Activated CD8-positive, alpha-beta T cell treated with anti-CD3 and anti-CD28 coated beads, Interleukin-2, amount 10 ng/mL, durations not matched to agents 7 days and 5 days (primary cell): ENCODE data around the gene STX11. TPM values are rescaled to one million over a fixed set of nuclear protein-coding genes. Genes with fewer than 3 reads are reported as not detected.
A peak's percentile ranks its signal among the peaks of the same experiment; 100 is the strongest.

Source experiments
- ATAC-seq: fragments of 150-1000 bp; cut with Tn5 transposase; one replicate; pipeline ENCODE4 v1.10.0; 2021; ENCODE audit warnings: moderate library complexity
- CTCF ChIA-PET: fragments of 350-600 bp; sonication (Branson Sonifier 250); formaldehyde crosslinking; loops from one replicate; lab custom pipeline; 2021; ENCODE audit warnings: antibody characterized with exemption; lab: Charles Lee
- POLR2A ChIA-PET: fragments of 350-600 bp; sonication (Branson Sonifier 250); formaldehyde crosslinking; loops from one replicate; lab custom pipeline; 2021; ENCODE audit warnings: antibody characterized with exemption; lab: Charles Lee
- DNase-seq: peaks from one replicate; pipeline ENCODE4 v3.0.0-alpha.2; 2020
- H3K27ac Mint-ChIP-seq: one replicate; pipeline ENCODE4 v1.8.0; 2021; ENCODE audit warnings: mild to moderate bottlenecking, mixed read lengths
- H3K27me3 Mint-ChIP-seq: one replicate; pipeline ENCODE4 v1.8.0; 2021; ENCODE audit warnings: low read depth, mixed read lengths
- H3K36me3 Mint-ChIP-seq: one replicate; pipeline ENCODE4 v1.8.0; 2021; ENCODE audit warnings: low read depth, mixed read lengths
- H3K4me1 Mint-ChIP-seq: one replicate; pipeline ENCODE4 v1.8.0; 2021; ENCODE audit warnings: low read depth, mixed read lengths
- H3K4me3 Mint-ChIP-seq: one replicate; pipeline ENCODE4 v1.8.0; 2021; ENCODE audit warnings: mild to moderate bottlenecking, mixed read lengths
- H3K9me3 Mint-ChIP-seq: one replicate; pipeline ENCODE4 v1.8.0; 2022; ENCODE audit warnings: mixed read lengths; ENCODE audit not compliant: insufficient read depth
- total RNA-seq, 2 experiments: library from RNA; stranded (reverse); gene quantifications; one replicate each; pipeline ENCODE4 v1.2.3, GENCODE V29; 2021

STX11 gene
- total RNA-seq, 2 experiments from 2014 or later, result 13.9 to 14.1 TPM

GRCh38 chr6:144190593-144190992, 40.3 kb downstream of the STX11 start:
- ChIA-PET CTCF (interaction anchor here (1.3 kb wide), 1 partner anchor 9 kb away, joined by 4 read pairs; no protein-coding TSS in a partner anchor), POLR2A (no interaction called here)
- DNase-seq (no peak), ATAC-seq (no peak)
- Mint-ChIP-seq H3K27me3 (no peaks in the 10 kb centered on the region), H3K4me3 (no peak overlapping the region), H3K9me3 (no peaks in the 10 kb centered on the region), H3K36me3 (peaks cover 21% of the 10 kb centered on the region), H3K4me1 (no peaks in the 10 kb centered on the region), H3K27ac (no peak overlapping the region)

GRCh38 chr6:144193181-144193580, 42.9 kb downstream of the STX11 start:
- POLR2A ChIA-PET, result interaction anchor here (0.6 kb wide), 1 partner anchor 49 kb away, joined by 3 read pairs; no protein-coding TSS in a partner anchor
- DNase-seq (no peak), ATAC-seq (no peak)
- H3K4me1 Mint-ChIP-seq, result peaks cover 5% of the 10 kb centered on the region
- peaks cover 2% of the 10 kb centered on the region for H3K36me3 Mint-ChIP-seq
- CTCF ChIA-PET, result no interaction called here
- peaks cover 8% of the 10 kb centered on the region for H3K9me3 Mint-ChIP-seq
- H3K27ac Mint-ChIP-seq, result no peak overlapping the region
- H3K27me3 Mint-ChIP-seq, result no peaks in the 10 kb centered on the region
- H3K4me3 Mint-ChIP-seq, result no peak overlapping the region

- no peak for DNase-seq
- Mint-ChIP-seq H3K36me3 (peaks cover 2% of the 10 kb centered on the region), H3K4me3 (no peak overlapping the region), H3K27ac (no peak overlapping the region), H3K4me1 (peaks cover 12% of the 10 kb centered on the region), H3K9me3 (peaks cover 16% of the 10 kb centered on the region), H3K27me3 (no peaks in the 10 kb centered on the region)
- ATAC-seq, result no peak
- ChIA-PET CTCF (interaction anchor here (1.4 kb wide), 1 partner anchor 38 kb away, joined by 3 read pairs; no protein-coding TSS in a partner anchor), POLR2A (no interaction called here)
Measured at GRCh38 chr6:144194293-144194810, 44.0 kb downstream of the STX11 start.

GRCh38 chr6:144195671-144196270, 45.5 kb downstream of the STX11 start:
- Mint-ChIP-seq H3K9me3 (peaks cover 23% of the 10 kb centered on the region), H3K27me3 (no peaks in the 10 kb centered on the region), H3K27ac (no peak overlapping the region), H3K4me1 (peaks cover 12% of the 10 kb centered on the region), H3K4me3 (no peak overlapping the region), H3K36me3 (peaks cover 7% of the 10 kb centered on the region)
- DNase-seq, result no peak
- ChIA-PET CTCF (interaction anchor here (1.0 kb wide), 1 partner anchor 13 kb away, joined by 3 read pairs; no protein-coding TSS in a partner anchor), POLR2A (no interaction called here)
- no peak for ATAC-seq

GRCh38 chr6:144197919-144198318, 47.6 kb downstream of the STX11 start:
- ATAC-seq (peak; percentile 51), DNase-seq (no peak)
- ChIA-PET CTCF (no interaction called here), POLR2A (no interaction called here)
- Mint-ChIP-seq H3K4me3 (no peak overlapping the region), H3K9me3 (peaks cover 36% of the 10 kb centered on the region), H3K27ac (no peak overlapping the region), H3K36me3 (peaks cover 13% of the 10 kb centered on the region), H3K27me3 (no peaks in the 10 kb centered on the region), H3K4me1 (peaks cover 12% of the 10 kb centered on the region)

GRCh38 chr6:144202879-144203468, 52.7 kb downstream of the STX11 start:
- no peak for DNase-seq
- Mint-ChIP-seq H3K27me3 (peaks cover 22% of the 10 kb centered on the region), H3K4me3 (no peak overlapping the region), H3K27ac (no peak overlapping the region), H3K4me1 (peaks cover 10% of the 10 kb centered on the region), H3K36me3 (peaks cover 17% of the 10 kb centered on the region), H3K9me3 (peaks cover 30% of the 10 kb centered on the region)
- POLR2A ChIA-PET, result no interaction called here
- no peak for ATAC-seq
- CTCF ChIA-PET, result no interaction called here

GRCh38 chr6:144211160-144211559, 60.8 kb downstream of the STX11 start:
- POLR2A ChIA-PET, result no interaction called here

GRCh38 chr6:144213315-144213714, 63.0 kb downstream of the STX11 start:
- CTCF ChIA-PET, result interaction anchor here (1.1 kb wide), 1 partner anchor 108 kb away, joined by 3 read pairs; no protein-coding TSS in a partner anchor
- peaks cover 6% of the 10 kb centered on the region for H3K9me3 Mint-ChIP-seq

More at GRCh38 chr6:144211160-144211559, 60.8 kb downstream of the STX11 start:
- H3K27ac Mint-ChIP-seq, result no peak overlapping the region
- peaks cover 25% of the 10 kb centered on the region for H3K27me3 Mint-ChIP-seq
- H3K4me3 Mint-ChIP-seq, result no peak overlapping the region
- peaks cover 8% of the 10 kb centered on the region for H3K36me3 Mint-ChIP-seq
- H3K9me3 Mint-ChIP-seq, result peaks cover 6% of the 10 kb centered on the region
- ATAC-seq (no peak), DNase-seq (no peak)
- H3K4me1 Mint-ChIP-seq, result peaks cover 12% of the 10 kb centered on the region
- CTCF ChIA-PET, result no interaction called here

GRCh38 chr6:144214029-144214428, 63.7 kb downstream of the STX11 start:
- Mint-ChIP-seq H3K27ac (no peak overlapping the region), H3K9me3 (peaks cover 6% of the 10 kb centered on the region)

More at GRCh38 chr6:144213315-144213714, 63.0 kb downstream of the STX11 start:
- no peak overlapping the region for H3K27ac Mint-ChIP-seq
- POLR2A ChIA-PET, result no interaction called here
- H3K4me1 Mint-ChIP-seq, result peaks cover 29% of the 10 kb centered on the region
- H3K36me3 Mint-ChIP-seq, result peaks cover 10% of the 10 kb centered on the region
- ATAC-seq, result no peak
- no peak overlapping the region for H3K4me3 Mint-ChIP-seq
- DNase-seq, result no peak
- H3K27me3 Mint-ChIP-seq, result peaks cover 10% of the 10 kb centered on the region

GRCh38 chr6:144214622-144215401, 64.5 kb downstream of the STX11 start:
- peak overlapping the region; percentile 98 for H3K27ac Mint-ChIP-seq
- POLR2A ChIA-PET, result interaction anchor here (0.7 to 1.0 kb wide), 3 partner anchors 63 to 71 kb away, joined by 3 to 4 read pairs (median 3); partner anchors contain the start of gene STX11
- H3K4me1 Mint-ChIP-seq, result peaks cover 32% of the 10 kb centered on the region
- CTCF ChIA-PET, result interaction anchor here (0.7 to 5.2 kb wide), 4 partner anchors 16 to 161 kb away, joined by 3 to 36 read pairs (median 3); no protein-coding TSS in a partner anchor
- peaks cover 10% of the 10 kb centered on the region for H3K36me3 Mint-ChIP-seq
- peaks cover 6% of the 10 kb centered on the region for H3K9me3 Mint-ChIP-seq
- no peak for DNase-seq
- no peak for ATAC-seq
- H3K27me3 Mint-ChIP-seq, result peaks cover 6% of the 10 kb centered on the region
- peak overlapping the region; percentile 87 for H3K4me3 Mint-ChIP-seq

More at GRCh38 chr6:144214029-144214428, 63.7 kb downstream of the STX11 start:
- H3K4me3 Mint-ChIP-seq, result no peak overlapping the region
- no peak for ATAC-seq
- peaks cover 6% of the 10 kb centered on the region for H3K27me3 Mint-ChIP-seq
- peaks cover 10% of the 10 kb centered on the region for H3K36me3 Mint-ChIP-seq
- CTCF ChIA-PET, result interaction anchor here (0.5 to 1.1 kb wide), 2 partner anchors 109 to 1584 kb away, joined by 3 to 4 read pairs; no protein-coding TSS in a partner anchor
- POLR2A ChIA-PET, result no interaction called here
- H3K4me1 Mint-ChIP-seq, result peaks cover 32% of the 10 kb centered on the region
- no peak for DNase-seq

- H3K4me3 Mint-ChIP-seq, result peak overlapping the region; percentile 87
- ATAC-seq (no peak), DNase-seq (peak; percentile 35)
- peaks cover 4% of the 10 kb centered on the region for H3K27me3 Mint-ChIP-seq
- H3K9me3 Mint-ChIP-seq, result peaks cover 6% of the 10 kb centered on the region
- H3K36me3 Mint-ChIP-seq, result peaks cover 10% of the 10 kb centered on the region
- POLR2A ChIA-PET, result interaction anchor here (0.7 to 1.0 kb wide), 3 partner anchors 64 to 72 kb away, joined by 3 to 4 read pairs (median 3); partner anchors contain the start of gene STX11
- CTCF ChIA-PET, result interaction anchor here (0.7 to 5.2 kb wide), 4 partner anchors 15 to 161 kb away, joined by 3 to 36 read pairs (median 3); no protein-coding TSS in a partner anchor
- H3K27ac Mint-ChIP-seq, result peak overlapping the region; percentile 98
- H3K4me1 Mint-ChIP-seq, result peaks cover 32% of the 10 kb centered on the region
Measured at GRCh38 chr6:144215402-144215931, 65.2 kb downstream of the STX11 start.
